ENCODE measurements around the gene XPA. TPM values are rescaled to one million over a fixed set of nuclear protein-coding genes. Genes with fewer than 3 reads are reported as not detected.

Gene XPA
- total and polyA plus RNA-seq, 8 donors, result 9.2 to 36.1 (median 31.8) TPM

GRCh38 chr9:97695995-97696802 lies 941 bp downstream of the XPA start:
- H3K27me3 ChIP-seq, result peaks cover 0 to 5% of the 10 kb centered on the region in 2 donors
- peak overlapping the region; percentile 72 to 87 for H3K4me3 ChIP-seq
- peak in 1 of 4 donors; percentile 9 for DNase-seq
- no peak for TF ChIP-seq CTCF (IDR thresholded peaks at IDR 0.05)
- peaks cover 0 to 14% of the 10 kb centered on the region in 2 donors for H3K36me3 ChIP-seq
- H3K9me3 ChIP-seq, result no peaks in the 10 kb centered on the region
- peak overlapping the region; percentile 88 to 91 for H3K27ac ChIP-seq
- no peak for ATAC-seq
- intact Hi-C loops (cut with DNase I), result no loop called here
- peaks cover 13 to 34% of the 10 kb centered on the region in 2 donors for H3K4me1 ChIP-seq

- TF ChIP-seq CTCF (IDR thresholded peaks at IDR 0.05), result no peak
- Histone ChIP-seq H3K9me3 (no peaks in the 10 kb centered on the region), H3K4me3 (peak overlapping the region in 1 of 2 donors; percentile 87), H3K4me1 (peaks cover 13 to 34% of the 10 kb centered on the region in 2 donors), H3K36me3 (peaks cover 0 to 22% of the 10 kb centered on the region in 2 donors), H3K27me3 (no peaks in the 10 kb centered on the region), H3K27ac (no peak overlapping the region)
- intact Hi-C loops (cut with DNase I), result no loop called here
- DNase-seq (no peak), ATAC-seq (no peak)
Measured at GRCh38 chr9:97695390-97695789, 1.8 kb downstream of the XPA start.

- Histone ChIP-seq H3K27ac (no peak overlapping the region), H3K9me3 (no peaks in the 10 kb centered on the region), H3K27me3 (no peaks in the 10 kb centered on the region), H3K4me3 (no peak overlapping the region), H3K4me1 (peaks cover 13 to 34% of the 10 kb centered on the region in 2 donors), H3K36me3 (peaks cover 0 to 28% of the 10 kb centered on the region in 2 donors)
- ATAC-seq (no peak), DNase-seq (no peak)
- no peak for TF ChIP-seq CTCF (IDR thresholded peaks at IDR 0.05)
- intact Hi-C loops (cut with DNase I), result no loop called here
Measured at GRCh38 chr9:97694769-97695168, 2.4 kb downstream of the XPA start.

- no peak for ATAC-seq
- DNase-seq, result no peak
- Histone ChIP-seq H3K36me3 (peaks cover 0 to 72% of the 10 kb centered on the region in 2 donors), H3K4me1 (peaks cover 0 to 9% of the 10 kb centered on the region in 2 donors), H3K4me3 (no peak overlapping the region), H3K27me3 (no peaks in the 10 kb centered on the region), H3K27ac (no peak overlapping the region), H3K9me3 (no peaks in the 10 kb centered on the region)
- intact Hi-C loops (cut with DNase I), result no loop called here
- no peak for TF ChIP-seq CTCF (IDR thresholded peaks at IDR 0.05)
Measured at GRCh38 chr9:97689401-97690180, 7.5 kb downstream of the XPA start.

- DNase-seq (no peak), ATAC-seq (no peak)
- Histone ChIP-seq H3K27me3 (no peaks in the 10 kb centered on the region), H3K36me3 (peaks cover 0 to 81% of the 10 kb centered on the region in 2 donors), H3K4me1 (no peaks in the 10 kb centered on the region), H3K9me3 (no peaks in the 10 kb centered on the region), H3K27ac (no peak overlapping the region), H3K4me3 (no peak overlapping the region)
- TF ChIP-seq CTCF (IDR thresholded peaks at IDR 0.05), result no peak
- intact Hi-C loops (cut with DNase I), result no loop called here
Measured at GRCh38 chr9:97688654-97689053, 8.5 kb downstream of the XPA start.

Data from left lung (tissue), 10 donors.